NB4 (cell line): Measurements from ENCODE around the gene GGN.

Experiments used
- POLR2A ChIP-seq: IDR thresholded peaks from 2 replicates; pipeline ENCODE4 v1.6.1; 2011; ENCODE audit warnings: mild to moderate bottlenecking; ENCODE audit not compliant: insufficient read length; ENCODE audit errors: extremely low read depth
- TF ChIP-seq, protein P1 (sequence below): IDR thresholded peaks from one replicate; pipeline ENCODE4 v1.5.1; 2012; ENCODE audit warnings: low read depth, low read length

DNA sequence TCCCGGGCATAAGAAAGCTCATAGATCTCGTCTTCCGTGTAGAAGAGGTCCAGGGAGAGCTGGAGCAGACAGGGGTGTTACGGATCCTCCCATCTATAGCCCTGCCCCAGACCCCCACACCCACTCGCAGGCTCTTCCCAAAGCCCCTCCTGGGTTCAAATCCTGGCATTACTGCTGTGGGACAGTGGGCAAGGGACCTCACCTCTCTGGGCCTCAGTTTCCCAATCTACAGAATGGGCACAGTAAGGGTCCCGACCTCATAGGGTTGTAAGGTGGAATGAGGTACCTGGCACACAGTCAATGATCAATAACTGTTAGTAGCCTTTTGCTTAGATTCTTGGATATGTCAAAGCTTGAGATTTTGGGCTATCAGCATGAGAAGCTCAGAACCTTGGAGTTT lies 25.6 kb upstream of the GGN start:
- TF ChIP-seq POLR2A = no peak
- TF ChIP-seq, protein P1, sequence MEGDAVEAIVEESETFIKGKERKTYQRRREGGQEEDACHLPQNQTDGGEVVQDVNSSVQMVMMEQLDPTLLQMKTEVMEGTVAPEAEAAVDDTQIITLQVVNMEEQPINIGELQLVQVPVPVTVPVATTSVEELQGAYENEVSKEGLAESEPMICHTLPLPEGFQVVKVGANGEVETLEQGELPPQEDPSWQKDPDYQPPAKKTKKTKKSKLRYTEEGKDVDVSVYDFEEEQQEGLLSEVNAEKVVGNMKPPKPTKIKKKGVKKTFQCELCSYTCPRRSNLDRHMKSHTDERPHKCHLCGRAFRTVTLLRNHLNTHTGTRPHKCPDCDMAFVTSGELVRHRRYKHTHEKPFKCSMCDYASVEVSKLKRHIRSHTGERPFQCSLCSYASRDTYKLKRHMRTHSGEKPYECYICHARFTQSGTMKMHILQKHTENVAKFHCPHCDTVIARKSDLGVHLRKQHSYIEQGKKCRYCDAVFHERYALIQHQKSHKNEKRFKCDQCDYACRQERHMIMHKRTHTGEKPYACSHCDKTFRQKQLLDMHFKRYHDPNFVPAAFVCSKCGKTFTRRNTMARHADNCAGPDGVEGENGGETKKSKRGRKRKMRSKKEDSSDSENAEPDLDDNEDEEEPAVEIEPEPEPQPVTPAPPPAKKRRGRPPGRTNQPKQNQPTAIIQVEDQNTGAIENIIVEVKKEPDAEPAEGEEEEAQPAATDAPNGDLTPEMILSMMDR = no peak
